LNCAP (cell line): Measurements from ENCODE around the gene PCYT2.

Experiments used
- TF ChIP-seq, protein P1 (sequence below): fragments of 450-650 bp; IDR thresholded peaks from 2 replicates; pipeline ENCODE4 v1.5.1; 2017; ENCODE audit warnings: mild to moderate bottlenecking

Gene PCYT2

DNA sequence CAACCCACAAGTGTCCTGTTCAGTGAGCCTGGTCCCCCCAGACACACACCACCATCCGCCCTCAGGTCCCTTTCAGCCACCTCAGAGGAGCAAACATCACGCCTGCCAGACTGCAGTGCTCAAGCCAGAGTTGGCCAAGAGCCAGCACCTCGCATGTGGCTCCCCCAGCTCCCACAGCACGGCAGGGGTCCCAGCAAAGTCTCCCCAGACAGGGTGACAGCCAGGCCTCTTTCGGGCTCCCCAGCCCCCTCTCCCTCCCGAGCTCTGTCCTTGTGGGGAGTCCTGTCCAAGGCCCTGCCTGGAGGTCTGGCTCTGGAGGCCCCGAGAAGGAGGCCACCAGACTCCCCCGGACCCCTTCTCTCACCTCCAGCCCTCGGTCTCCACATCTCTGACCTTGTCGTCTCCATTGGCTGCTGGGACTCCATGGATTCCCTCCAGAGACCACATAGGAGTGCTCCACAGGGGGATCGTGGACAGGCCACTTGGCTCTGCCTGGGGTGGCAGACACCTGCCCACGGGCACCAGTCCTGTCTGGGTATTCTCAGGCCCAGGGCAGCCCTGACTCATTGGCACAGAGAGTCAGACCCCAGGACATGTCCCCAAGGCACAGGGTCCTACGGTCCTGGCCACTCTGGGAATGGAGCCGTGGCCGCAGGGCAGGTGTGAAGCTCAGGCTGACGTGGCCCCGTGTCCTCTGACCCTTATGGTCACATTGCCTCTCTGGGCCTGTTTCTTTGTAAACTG lies 37.6 kb upstream of the PCYT2 start:
- TF ChIP-seq, protein P1, sequence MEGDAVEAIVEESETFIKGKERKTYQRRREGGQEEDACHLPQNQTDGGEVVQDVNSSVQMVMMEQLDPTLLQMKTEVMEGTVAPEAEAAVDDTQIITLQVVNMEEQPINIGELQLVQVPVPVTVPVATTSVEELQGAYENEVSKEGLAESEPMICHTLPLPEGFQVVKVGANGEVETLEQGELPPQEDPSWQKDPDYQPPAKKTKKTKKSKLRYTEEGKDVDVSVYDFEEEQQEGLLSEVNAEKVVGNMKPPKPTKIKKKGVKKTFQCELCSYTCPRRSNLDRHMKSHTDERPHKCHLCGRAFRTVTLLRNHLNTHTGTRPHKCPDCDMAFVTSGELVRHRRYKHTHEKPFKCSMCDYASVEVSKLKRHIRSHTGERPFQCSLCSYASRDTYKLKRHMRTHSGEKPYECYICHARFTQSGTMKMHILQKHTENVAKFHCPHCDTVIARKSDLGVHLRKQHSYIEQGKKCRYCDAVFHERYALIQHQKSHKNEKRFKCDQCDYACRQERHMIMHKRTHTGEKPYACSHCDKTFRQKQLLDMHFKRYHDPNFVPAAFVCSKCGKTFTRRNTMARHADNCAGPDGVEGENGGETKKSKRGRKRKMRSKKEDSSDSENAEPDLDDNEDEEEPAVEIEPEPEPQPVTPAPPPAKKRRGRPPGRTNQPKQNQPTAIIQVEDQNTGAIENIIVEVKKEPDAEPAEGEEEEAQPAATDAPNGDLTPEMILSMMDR, result no peak

DNA sequence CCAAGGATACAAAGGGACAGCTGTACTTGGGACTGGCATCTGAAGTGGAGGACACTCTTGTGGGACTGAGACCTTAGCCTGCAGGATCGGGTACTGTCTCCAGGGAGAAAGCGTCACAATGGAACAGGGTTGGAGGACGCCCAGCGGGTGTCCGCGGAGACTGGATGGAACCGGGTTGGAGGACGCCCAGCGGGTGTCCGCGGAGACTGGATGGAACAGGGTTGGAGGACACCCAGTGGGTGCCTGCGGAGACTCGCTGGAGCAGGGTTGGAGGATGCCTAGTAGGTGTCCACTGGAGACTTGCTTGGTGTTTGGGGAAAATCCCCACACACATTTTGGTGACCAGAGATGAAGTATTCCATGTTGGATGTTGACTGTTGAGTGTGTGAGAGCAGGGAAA lies 36.0 kb upstream of the PCYT2 start, which contains the start of gene MYADML2:
MYADML2 (minus strand) TSS at position 45 of the 400 bp plus-strand sequence. CDS start 5,492 bp downstream, outside the sequence.
- TF ChIP-seq, protein P1, result no peak

DNA sequence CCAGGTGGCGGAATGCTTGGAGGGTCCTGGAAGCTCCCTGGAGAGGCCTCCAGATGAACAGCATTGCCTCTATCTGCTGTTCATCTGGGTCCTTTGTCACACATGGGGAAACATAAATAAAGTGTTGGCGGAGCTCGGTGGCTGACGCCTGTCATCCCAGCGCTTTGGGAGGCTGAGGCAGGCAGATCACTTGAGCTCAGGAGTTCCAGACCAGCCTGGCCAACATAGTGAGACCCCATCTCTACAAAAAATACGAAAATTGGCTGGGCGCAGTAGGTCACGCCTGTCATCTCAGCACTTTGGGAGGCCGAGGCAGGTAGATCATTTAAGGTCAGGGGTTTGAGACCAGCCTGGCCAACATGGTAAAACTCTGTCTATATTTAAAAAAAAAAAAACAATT lies 33.7 kb upstream of the PCYT2 start:
- TF ChIP-seq, protein P1, result no peak

DNA sequence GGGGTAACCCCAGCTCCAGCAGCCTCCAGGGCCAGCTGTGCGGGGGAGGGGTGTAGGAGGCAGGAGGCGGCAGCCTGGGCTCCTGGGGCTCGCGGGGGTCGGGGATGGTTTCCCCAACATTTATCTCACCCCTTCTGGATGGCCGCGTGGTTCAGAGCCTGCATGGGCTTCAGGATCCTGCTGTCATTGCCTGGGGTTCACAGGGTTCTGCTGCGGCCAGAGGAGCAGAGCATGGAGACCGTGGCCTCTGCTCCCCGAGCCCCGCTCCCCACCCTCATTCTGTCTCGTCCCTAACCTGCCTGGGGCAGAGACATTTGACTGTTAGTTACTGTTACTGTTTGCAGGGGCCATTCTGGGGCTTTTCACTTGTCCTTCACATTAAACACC lies 31.0 kb upstream of the PCYT2 start:
- TF ChIP-seq, protein P1, result no peak

DNA sequence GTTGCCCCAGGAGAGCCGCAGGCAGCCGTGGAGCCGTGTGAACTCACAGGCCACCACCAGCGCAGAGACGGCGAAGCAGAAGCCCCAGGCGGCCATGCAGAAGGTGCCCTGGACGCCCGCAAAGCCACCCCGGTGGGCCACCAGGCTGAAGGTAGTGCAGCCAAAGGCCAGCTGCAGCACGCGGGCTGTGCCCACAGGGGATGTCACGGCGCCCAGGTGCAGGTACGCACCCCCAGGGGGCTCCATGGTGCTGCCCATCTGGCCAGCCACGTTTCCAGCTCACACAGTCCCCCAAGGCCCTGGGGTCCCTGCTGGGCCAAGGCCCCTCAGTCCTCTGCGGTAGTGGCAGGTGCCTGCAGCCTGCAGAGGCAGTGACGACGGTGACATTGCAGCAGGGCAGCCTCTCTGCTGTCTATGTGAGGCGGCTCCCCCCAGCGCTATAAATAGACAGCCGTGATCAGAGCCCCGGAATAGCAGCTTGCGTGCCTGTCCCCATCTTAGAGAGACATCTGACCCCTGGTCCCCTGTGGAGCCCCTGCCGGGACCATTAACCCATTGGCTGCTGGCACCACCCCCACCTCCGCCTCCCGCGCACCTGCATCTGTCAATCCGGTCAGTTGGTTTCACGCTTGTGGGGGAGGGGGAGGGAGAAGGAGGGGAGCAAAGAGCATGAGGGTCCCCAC lies 30.4 kb upstream of the PCYT2 start:
- TF ChIP-seq, protein P1, result no peak

DNA sequence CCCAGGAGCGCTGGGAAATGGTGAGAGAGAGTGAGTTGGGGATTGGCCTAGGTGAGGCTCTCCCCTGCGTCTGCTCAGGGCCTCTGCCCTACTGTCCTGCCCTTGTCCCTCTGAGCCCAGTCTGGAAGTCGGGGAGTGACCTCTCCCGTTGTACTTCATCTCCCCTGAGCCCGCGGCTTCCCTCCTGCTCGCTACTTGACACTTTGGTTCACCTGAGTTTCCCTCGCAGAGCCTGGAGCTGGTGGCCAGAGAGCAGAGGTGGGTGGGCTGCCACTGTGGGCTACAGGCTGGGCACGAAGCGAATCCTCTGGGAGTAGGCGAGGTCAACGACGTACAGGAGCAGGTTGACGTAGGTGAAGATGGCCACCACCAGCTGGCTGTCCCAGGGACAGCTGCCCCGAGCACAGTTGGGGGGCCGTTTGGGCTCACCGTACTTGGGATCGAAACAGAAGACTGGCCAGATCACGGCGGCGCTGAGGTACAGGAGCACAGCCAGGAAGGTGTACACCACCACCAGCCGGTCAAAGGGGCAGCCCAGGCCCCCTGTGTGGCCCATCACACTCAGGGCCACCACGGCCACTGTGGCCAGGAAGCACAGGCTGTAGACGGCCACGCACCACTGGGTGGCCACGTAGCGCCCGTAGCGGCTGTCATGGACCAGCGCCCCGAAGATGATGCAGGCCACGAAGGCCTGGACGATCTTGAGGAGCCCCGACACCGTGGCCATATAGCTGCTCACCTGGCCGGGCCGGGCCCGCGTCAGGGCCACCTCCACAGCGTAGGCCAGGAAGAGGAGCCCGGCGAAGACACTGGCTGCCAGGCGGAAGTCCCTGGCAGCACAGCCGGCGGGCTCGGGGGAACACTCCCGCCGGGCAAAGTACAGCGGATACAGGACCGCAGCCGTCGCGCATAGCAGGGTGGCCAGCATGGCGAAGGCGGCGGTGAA lies 29.6 kb upstream of the PCYT2 start:
- TF ChIP-seq, protein P1, result no peak

DNA sequence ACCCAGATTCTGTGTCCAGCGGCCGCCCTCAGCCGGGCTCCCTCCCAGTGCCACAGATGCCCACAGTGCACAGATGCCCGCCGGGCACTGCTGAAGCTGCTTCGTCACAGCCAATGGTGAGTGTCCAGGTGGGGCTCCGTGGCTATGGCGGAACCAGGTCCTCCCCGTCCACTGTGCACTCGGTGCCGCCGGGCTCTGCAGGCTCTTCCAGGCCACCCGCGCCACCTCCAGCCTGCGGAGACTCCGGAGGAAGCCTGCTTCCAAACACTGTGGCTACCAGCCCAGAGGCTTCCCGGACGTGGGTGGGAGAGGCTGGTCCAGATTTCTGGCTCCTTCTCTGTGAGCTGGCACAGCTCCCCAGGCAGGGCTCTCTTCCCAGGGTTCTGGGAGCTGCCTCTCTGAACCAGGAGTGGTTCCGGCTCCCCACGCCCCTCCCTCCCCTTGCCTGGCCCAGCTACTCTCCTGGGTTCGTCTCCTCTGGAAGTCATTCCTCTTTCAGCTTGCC lies 28.7 kb upstream of the PCYT2 start:
- TF ChIP-seq, protein P1, result no peak
